Adrenal gland (tissue), 19 donors: ENCODE measurements around the gene ZNF727. TPM values are rescaled to one million over a fixed set of nuclear protein-coding genes. Genes with fewer than 3 reads are reported as not detected.
A peak's percentile ranks its signal among the peaks of the same experiment; 100 is the strongest.
"Not testable (repeated sequence)": the region's sequence is repeated elsewhere in the genome, so short reads cannot be mapped to it uniquely, and the experiment has no call there.

Experiments
- DNase-seq, 7 donors: peaks; one replicate each; pipeline ENCODE4 v3.0.0-alpha.2; 2019 to 2020
- H3K27ac ChIP-seq, 5 donors: fragments of 200-600 bp; sonication (generic) in 4 of 5; 1 replicate in 3 of 5; 2 replicates in 2 of 5; pipeline versions ENCODE4 v1.5.1 to v1.8.0; 2016 to 2020; ENCODE audit warnings: mild to moderate bottlenecking in 1 of 5
- H3K27me3 ChIP-seq: fragments of 200-600 bp; 2 replicates; pipeline ENCODE4 v1.8.0; 2021
- H3K36me3 ChIP-seq, 2 donors: fragments of 200-600 bp; replicated peaks in 1 of 2; 1 replicate in 1 of 2; 2 replicates in 1 of 2; pipeline versions ENCODE4 v1.5.1 to v1.8.0; 2018 to 2022
- H3K4me1 ChIP-seq, 2 donors: fragments of 200-600 bp; replicated peaks in 1 of 2; 1 replicate in 1 of 2; 2 replicates in 1 of 2; pipeline versions ENCODE4 v1.5.1 to v1.8.0; 2018 to 2021
- H3K4me3 ChIP-seq, 4 donors: fragments of 200-600 bp; sonication (generic) in 3 of 4; one replicate each; pipeline ENCODE4 v1.5.1; 2016 to 2018
- H3K9me3 ChIP-seq, 3 donors: fragments of 200-600 bp; sonication (generic) in 1 of 3; replicated peaks in 1 of 3; 1 replicate in 2 of 3; 2 replicates in 1 of 3; pipeline versions ENCODE4 v1.5.1 to v1.8.0; 2016 to 2021
- CTCF ChIP-seq, 6 experiments: fragments of 450-650 bp in 4 of 6; fragments of 200-600 bp in 2 of 6; sonication (generic) in 1 of 6; IDR thresholded peaks; 1 replicate in 5 of 6; 2 replicates in 1 of 6; pipeline versions ENCODE4 v1.5.1 to v1.8.0; 2016 to 2021; ENCODE audit warnings: antibody characterized with exemption in 6 of 6, mild to moderate bottlenecking in 2 of 6, moderate library complexity in 1 of 6
- POLR2A ChIP-seq, 2 donors: fragments of 450-650 bp; IDR thresholded peaks; one replicate each; pipeline ENCODE4 v1.6.1; 2017; ENCODE audit warnings: antibody characterized with exemption in 2 of 2, mild to moderate bottlenecking in 2 of 2, moderate library complexity in 1 of 2
- WGBS, 4 donors: extraction: QIAGEN DNeasy Blood & Tissue Kit in 2 of 4; methylation state at CpG; one replicate each; pipeline versions ENCODE4 v1.1.5 to v1.1.7; 2013 to 2017; 5-methylcytosine and 5-hydroxymethylcytosine counted together
- intact Hi-C, 2 donors: fragments of 100-400 bp; cut with DNase I; formaldehyde crosslinking; loops; one replicate each; pipeline versions ENCODE4 v1.14.1 to v1.15.0; 2022 to 2023
- long read RNA-seq, 10 donors: library from polyadenylated mRNA in 3 of 10; unstranded in 2 of 10; stranded (forward) in 1 of 10; transcript quantifications; one replicate each; pipeline ENCODE4 v2.0.0 and lab custom pipeline, GENCODE V29; 2021 to 2026
- polyA plus RNA-seq, 3 donors: library from polyadenylated mRNA; stranded (reverse); fragments of 200-250 nt in 2 of 3; fragments of 350-450 nt in 1 of 3; fragmentation: Illumina TruSeq in 1 of 3; extraction: RNeasy Lipid Tissue Mini Kit (QIAGEN cat#74804) in 1 of 3; gene quantifications; one replicate each; pipeline ENCODE4 v1.2.3, GENCODE V29; 2013 to 2014
- total RNA-seq, 9 donors: library from RNA; depleted of rRNA in 4 of 9; stranded (reverse); fragments of >200 nt in 4 of 9; fragments of 120-200 nt in 1 of 9; fragmentation: NEBNext Ultra II Directional in 1 of 9; extraction: Animal tissue kit (Norgen Biotek cat#: 25700) in 1 of 9; gene quantifications; one replicate each; pipeline versions ENCODE4 v1.1.0 to v1.2.4, GENCODE V29; 2013 to 2023
- donor health status: healthy with polysubstance abuse.
- donor health status: Bipolar disorder and iron deficiency.
- donor health status: DM: yes; HTN: yes; CAD: no.
- donor health status: DM: no; HTN: no; CAD: no.
- donor health status: DM: no; HTN: no; CAD: no.
- donor health status: DM: yes; HTN: yes; CAD: no.

ZNF727 gene
- total RNA-seq (1 to 10 TPM in 6 of 9 donors, under 1 TPM in 3; 0.28 to 2.6 (median 1.4) TPM), polyA plus RNA-seq (1 to 10 TPM in 1 of 3 donors, under 1 TPM in 2; 0.10 to 1.7 (median 0.16) TPM)
- long read RNA-seq, donor 1: 0 reads
- long read RNA-seq, donor 2: 0 reads
- long read RNA-seq, donor 3: 0 reads
- long read RNA-seq, donor 4: 0 reads
- long read RNA-seq, donor 5: 0 reads
- long read RNA-seq, donor 6: 0 reads
- long read RNA-seq, donor 7: 0 reads
- long read RNA-seq, donor 8: 0 reads
- long read RNA-seq, donor 9, partial matches to known transcripts: 0 of 1 reads
- long read RNA-seq, donor 9, other reads (novel, unspliced or antisense): 0 of 1 reads
- long read RNA-seq, donor 10: 0 reads

GRCh38 chr7:64045301-64046040 is at the start of gene ZNF727:
Gene ZNF727, plus strand, starts transcription at chr7:64045434. Its CDS starts 188 bp downstream, at chr7:64045622.
- 3 to 46% (median 12%) methylated on average over 25 to 33 of the region's 33 CpGs for WGBS, 4 donors
- Histone ChIP-seq H3K36me3 (no peaks in the 10 kb centered on the region), H3K4me1 (no peaks in the 10 kb centered on the region), H3K27me3 (no peaks in the 10 kb centered on the region), H3K27ac (peak within 1 kb of the TSS in 3 of 5 donors; percentile 42 to 66 (median 64)), H3K4me3 (peak within 1 kb of the TSS in 2 of 4 donors; percentile 19 to 26), H3K9me3 (no peaks in the 10 kb centered on the region)
- TF ChIP-seq POLR2A (IDR thresholded peaks at IDR 0.05): peak in 1 of 2 donors; percentile 32
- TF ChIP-seq CTCF (IDR thresholded peaks at IDR 0.05): no peak
- peak; percentile 32 to 88 (median 55) for DNase-seq
- intact Hi-C loops: no loop called here

- intact Hi-C loops: no loop called here
- Histone ChIP-seq H3K27me3 (no peaks in the 10 kb centered on the region), H3K4me1 (no peaks in the 10 kb centered on the region), H3K9me3 (no peaks in the 10 kb centered on the region), H3K27ac (no peak within 1 kb of the TSS), H3K36me3 (no peaks in the 10 kb centered on the region), H3K4me3 (no peak within 1 kb of the TSS)
- 86 to 91% (median 88%) methylated on average over 10 of the region's 10 CpGs for WGBS, 4 donors
- no peak for DNase-seq
- TF ChIP-seq CTCF (IDR thresholded peaks at IDR 0.05) (no peak), POLR2A (IDR thresholded peaks at IDR 0.05) (no peak)
Measured at GRCh38 chr7:63998549-63998948, 46.7 kb upstream of the ZNF727 start, which contains the start of gene ZNF722. Gene ZNF722, plus strand, starts transcription at chr7:63998849. Its CDS starts 113 bp downstream, at chr7:63998962.

DNA sequence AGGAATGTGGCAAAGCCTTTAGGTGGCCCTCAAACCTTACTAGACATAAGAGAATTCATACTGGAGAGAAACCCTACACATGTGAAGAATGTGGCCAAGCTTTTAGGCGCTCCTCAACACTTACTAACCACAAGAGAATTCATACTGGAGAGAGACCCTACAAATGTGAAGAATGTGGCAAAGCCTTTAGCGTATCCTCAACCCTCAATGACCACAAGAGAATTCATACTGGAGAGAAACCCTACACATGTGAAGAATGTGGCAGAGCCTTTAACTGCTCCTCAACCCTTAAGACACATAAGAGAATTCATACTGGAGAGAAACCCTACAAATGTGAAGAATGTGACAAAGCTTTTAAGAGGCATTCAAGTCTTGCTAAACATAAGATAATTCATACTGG is 29.7 kb upstream of the ZNF727 start:
- DNase-seq, intact Hi-C loops: not testable (repeated sequence)
- H3K9me3 ChIP-seq: peaks cover 0 to 15% (median 0%) of the 10 kb centered on the region in 3 donors

DNA sequence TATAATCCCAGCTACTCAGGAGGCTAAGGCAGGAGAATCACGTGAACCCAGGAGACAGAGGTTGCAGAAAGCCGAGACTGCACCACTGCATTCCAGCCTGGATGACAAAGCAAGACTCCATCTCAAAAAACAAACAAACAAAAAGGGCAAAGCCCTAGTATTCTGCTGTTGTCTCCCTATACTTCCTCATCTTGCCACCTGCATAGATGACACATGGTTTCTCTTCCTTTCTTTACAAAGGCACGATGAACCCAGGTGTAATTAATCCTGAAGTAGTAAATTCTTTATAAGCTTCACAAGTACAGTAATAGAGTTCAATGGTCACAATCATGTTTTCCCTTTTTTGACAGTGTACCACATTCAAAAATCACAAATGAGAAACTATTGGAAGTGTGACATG is 9.8 kb upstream of the ZNF727 start:
- no peaks in the 10 kb centered on the region for H3K27me3 ChIP-seq
- no peak overlapping the region for H3K4me3 ChIP-seq
- H3K36me3 ChIP-seq: no peaks in the 10 kb centered on the region
- 76 to 85% (median 82%) methylated on average over 3 of the region's 3 CpGs for WGBS, 4 donors
- peaks cover 0 to 12% (median 0%) of the 10 kb centered on the region in 3 donors for H3K9me3 ChIP-seq
- H3K4me1 ChIP-seq: no peaks in the 10 kb centered on the region
- DNase-seq: no peak
- no peak for TF ChIP-seq POLR2A (IDR thresholded peaks at IDR 0.05)
- TF ChIP-seq CTCF (IDR thresholded peaks at IDR 0.05): no peak
- no peak overlapping the region for H3K27ac ChIP-seq
- intact Hi-C loops: no loop called here

More for the DNA sequence above, 29.7 kb upstream of the ZNF727 start:
- not testable (repeated sequence) for H3K27me3 ChIP-seq, H3K4me1 ChIP-seq, H3K27ac ChIP-seq, H3K4me3 ChIP-seq, H3K36me3 ChIP-seq
- 60 to 76% (median 73%) methylated on average over 2 of the region's 2 CpGs for WGBS, 4 donors
